NCI-H1048 (cell line): ENCODE results near the gene FRMD5.
A peak's percentile ranks its signal among the peaks of the same experiment; 100 is the strongest.
"Not testable (repeated sequence)": the region's sequence is repeated elsewhere in the genome, so short reads cannot be mapped to it uniquely, and the experiment has no call there.

Experiments used
- DNase-seq: peaks from one replicate; lab custom pipeline; 2025; lab: John Stamatoyannopoulos, UW

The FRMD5 gene

DNA sequence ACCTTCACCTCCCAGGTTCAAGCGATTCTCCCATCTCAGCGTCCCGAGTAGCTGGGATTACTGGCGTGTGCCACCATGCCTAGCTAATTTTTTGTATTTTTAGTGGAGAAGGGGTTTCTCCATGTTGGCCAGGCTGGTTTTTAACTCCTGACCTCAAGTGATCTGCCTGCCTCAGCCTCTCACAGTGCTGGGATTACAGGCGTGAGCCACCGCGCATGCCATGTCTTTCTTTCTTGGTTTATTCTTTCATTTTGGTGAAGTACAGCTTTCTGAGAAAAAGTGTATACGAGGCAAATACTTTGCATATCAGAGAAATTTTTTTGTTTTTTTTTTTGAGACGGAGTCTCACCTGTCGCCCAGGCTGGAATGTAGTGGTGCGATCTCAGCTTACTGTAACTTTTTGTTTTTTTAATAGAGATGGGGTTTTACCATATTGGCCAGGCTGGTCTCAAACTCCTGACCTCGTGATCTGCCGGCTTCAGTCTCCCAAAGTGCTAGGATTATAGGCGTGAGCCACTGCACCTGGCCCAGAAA lies 363.5 kb downstream of the FRMD5 start:
- DNase-seq: not testable (repeated sequence)

DNA sequence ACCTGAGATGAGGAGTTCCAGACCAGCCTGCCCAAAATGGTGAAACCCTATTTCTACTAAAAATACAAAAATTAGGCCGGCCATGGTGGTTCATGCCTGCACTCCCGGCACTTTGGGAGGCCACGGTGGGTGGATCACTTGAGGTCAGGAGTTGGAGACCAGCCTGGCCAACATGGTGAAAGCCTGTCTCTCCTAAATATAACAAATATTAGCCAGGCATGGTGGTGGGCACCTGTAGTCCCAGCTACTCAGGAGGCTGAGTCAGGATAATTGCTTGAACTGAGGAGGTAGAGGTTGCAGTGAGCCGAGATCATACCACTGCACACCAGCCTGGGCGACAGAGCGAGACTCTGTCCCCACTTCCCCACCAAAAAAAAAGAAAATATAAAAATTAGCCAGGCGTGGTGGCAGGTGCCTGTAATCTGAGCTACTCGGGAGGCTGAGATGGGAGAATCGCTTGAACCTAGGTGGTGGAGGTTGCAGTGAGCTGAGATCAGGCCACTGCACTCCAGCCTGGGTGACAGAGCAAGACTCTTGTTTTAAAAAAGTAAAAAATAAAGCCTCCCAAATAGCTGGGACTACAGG lies 364.3 kb downstream of the FRMD5 start:
- DNase-seq: not testable (repeated sequence)

GRCh38 chr15:43829951-43830540 lies 365.0 kb downstream of the FRMD5 start:
- not testable (repeated sequence) for DNase-seq

- no peak for DNase-seq
Measured at GRCh38 chr15:43828061-43828657, 366.9 kb downstream of the FRMD5 start.

DNA sequence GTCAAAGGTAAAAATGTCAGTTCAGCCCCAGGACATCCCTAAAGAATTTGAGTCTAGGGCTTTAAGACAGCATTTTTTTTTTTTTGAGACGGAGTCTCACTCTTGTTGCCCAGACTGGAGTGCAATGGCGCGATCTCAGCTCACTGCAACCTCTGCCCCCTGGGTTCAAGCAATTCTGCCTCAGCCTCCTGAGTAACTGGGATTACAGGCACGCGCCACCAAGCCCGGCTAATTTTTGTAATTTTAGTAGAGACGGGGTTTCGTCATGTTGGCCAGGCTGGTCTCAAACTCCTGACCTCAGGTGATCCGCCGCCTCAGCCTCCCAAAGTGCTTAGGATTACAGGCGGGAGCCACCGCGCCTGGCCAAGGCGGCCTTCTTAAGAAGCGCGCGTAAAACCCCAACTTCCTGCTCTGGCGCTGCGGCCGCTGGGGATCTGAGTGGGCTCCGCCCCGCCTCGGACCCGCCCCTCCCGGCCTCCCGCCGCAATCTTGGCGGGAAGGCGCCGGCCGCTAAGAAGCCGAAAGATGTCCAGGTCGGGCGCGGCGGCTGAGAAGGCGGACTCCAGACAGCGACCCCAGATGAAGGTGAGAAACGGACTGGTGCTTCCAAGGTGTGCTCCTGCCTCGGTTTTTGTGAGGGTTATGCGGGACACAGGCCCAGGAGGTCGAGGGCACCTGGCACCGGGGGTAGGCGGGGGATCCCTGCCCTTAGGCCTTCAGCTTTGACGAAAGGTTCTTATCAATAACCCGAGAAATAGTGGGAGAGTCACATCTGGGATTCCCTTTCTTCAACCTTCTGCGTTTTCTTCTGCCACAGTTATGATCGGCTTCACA lies 368.3 kb downstream of the FRMD5 start, which contains the start of gene WDR76:
Gene WDR76, plus strand, starts transcription at position 495 of the 834 bp plus-strand sequence. Its CDS starts 31 bp downstream, at position 526.
- DNase-seq: peak; percentile 59

- DNase-seq: no peak
Measured at GRCh38 chr15:43826029-43826507, 369.0 kb downstream of the FRMD5 start.

- DNase-seq: not testable (repeated sequence)
Measured at GRCh38 chr15:43825305-43825704, 369.8 kb downstream of the FRMD5 start.

DNA sequence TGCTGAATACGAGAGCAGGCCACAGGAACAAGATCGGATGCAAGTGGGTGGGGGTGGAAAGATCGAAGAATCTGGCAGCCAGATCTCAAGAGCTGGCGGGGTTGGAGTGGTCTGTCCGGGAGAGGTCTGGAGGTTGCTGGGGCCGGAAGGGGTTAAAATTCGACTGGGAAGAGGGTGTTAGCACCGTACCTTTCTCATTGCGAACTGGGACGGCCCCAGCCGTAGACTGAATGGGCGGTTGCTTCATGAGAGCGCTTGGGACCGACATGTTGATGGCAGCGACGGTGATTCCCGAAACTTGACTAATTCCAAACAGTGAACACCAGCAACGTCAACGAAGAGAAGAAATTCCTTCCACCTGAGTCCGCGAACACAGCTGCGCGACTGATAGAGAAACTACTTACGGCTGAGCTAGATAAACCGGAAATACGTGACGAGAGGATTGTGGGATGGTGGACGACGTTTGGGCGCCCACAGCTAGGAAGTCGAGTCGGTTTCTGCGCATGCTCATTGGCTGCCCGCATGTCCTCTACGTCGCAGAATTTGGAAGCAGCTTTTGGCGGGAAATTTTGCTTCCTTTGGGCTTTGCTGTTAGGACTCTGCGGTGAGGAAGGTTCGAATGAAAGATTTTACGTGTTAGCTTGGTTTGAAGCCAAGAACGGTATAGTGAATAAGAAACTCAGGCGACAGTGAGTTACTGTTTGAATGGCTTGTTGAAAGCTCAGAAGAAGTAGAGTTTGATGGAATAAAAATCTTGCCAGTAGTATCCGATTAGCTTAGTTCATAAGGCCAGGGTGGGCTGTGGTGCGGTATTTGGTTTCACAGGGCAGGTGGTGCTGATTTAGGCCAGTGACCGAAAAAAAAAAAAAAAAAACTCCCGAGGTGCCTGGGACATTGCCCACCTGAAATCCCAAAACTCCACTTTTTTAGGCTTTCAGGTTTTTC lies 370.5 kb downstream of the FRMD5 start, which contains the start of gene MFAP1:
Gene MFAP1, minus strand, starts transcription at position 389 of the 945 bp plus-strand sequence. Its CDS starts 121 bp downstream, at position 268.
- peak; percentile 96 for DNase-seq

- DNase-seq: no peak
Measured at GRCh38 chr15:43821505-43821904, 373.6 kb downstream of the FRMD5 start.
